HPDE6-E6E7 (cell line): ENCODE measurements around the gene WFIKKN2.
A peak's percentile ranks its signal among the peaks of the same experiment; 100 is the strongest.

Experiments used
- DNase-seq: peaks from one replicate; pipeline ENCODE4 v3.0.0; 2011; ENCODE audit warnings: missing footprints; ENCODE audit errors: extremely low spot score

Gene WFIKKN2

DNA sequence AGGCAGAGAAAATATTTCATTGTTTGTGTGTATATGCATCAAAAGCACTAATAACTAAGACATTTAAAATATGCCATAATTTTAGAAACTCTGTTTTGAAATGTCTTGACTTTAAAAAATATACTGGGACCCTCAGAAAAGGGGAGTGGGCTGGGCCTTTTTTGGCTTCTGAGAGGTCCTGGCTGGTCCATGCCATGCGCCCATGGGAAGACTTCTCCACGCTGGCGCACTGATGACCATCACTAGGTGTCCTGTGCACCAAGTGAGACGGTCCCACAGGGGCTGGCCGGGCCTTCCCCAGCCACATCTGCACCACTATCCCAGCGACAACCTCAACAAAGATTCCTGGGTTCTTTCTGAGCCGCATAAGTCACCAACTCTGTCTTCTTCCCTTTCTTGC is 27.0 kb upstream of the WFIKKN2 start:
- no peak for DNase-seq

DNA sequence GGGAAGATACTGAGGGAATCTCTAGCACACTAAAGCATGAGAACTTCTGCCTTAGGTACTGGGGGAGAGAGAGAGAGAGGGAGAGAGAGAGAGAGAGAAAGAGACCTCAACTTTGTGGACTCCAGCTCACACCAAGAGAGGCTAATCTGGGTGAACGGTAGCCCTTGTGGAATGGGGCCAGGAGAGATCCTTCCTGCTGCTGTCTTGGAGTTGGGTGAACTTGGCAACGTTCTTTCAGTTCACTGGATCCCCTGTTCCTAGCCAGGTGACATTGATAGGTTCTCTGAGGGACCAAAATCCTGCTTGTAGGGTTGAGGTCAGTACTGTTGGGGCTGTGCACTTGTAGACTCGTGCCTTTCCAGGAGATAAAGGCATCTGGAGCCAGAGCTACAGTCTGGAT is 26.5 kb upstream of the WFIKKN2 start:
- DNase-seq = no peak

DNA sequence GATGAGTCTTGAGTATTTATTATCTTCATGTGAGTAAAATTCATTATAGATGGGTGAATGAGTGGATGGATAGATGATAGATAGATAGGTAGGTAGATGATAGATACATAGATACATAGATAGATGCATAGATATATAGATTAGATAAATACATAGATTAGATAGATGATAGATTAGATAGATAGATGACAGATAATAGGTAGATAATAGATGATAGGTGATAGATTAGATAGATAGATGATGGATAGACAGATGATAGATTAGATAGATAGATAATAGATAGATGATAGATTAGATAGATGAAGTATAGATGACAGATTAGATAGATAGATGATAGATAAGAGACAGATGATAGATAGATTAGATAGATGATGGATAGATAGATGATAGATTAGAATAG is 21.8 kb upstream of the WFIKKN2 start:
- no peak for DNase-seq

DNA sequence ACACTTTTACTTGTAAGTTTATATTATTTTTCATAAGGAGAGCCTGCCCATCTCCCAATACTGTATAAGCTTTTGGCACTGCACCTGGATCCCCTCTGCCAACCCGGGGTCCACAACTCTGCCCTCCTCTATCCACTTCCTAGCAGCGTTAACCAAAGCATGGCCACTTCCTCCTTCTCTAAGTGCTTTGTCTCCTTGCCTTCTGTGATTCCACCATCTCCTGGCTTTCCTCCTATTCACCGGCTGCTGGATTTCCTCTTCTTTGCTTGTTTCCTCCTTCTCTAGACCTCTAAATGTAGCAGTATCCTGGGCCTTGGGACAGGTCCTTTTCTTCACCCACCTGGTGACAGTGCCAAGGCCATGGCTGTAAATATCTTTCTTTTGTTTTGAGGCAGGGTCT is 20.0 kb upstream of the WFIKKN2 start:
- no peak for DNase-seq

DNA sequence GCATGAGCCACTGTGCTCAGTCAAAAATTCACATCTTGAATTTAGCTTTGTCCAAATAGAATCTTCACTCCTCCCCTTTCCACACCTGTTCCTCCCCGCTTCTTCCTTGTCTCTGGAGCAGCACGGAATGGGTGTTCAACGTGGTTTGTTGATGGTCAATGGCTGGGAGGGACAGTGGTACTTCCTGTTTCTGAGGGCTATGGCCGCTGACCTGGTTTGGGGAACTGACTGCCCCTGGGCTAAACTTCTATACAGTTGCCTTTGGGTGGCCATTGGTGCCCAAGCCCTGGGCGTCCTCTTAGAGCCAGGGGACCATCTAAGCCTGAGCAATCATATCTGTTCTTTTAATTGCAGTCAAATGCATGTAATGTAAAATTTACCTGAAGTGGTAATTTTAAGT is 19.1 kb upstream of the WFIKKN2 start:
- no peak for DNase-seq

DNA sequence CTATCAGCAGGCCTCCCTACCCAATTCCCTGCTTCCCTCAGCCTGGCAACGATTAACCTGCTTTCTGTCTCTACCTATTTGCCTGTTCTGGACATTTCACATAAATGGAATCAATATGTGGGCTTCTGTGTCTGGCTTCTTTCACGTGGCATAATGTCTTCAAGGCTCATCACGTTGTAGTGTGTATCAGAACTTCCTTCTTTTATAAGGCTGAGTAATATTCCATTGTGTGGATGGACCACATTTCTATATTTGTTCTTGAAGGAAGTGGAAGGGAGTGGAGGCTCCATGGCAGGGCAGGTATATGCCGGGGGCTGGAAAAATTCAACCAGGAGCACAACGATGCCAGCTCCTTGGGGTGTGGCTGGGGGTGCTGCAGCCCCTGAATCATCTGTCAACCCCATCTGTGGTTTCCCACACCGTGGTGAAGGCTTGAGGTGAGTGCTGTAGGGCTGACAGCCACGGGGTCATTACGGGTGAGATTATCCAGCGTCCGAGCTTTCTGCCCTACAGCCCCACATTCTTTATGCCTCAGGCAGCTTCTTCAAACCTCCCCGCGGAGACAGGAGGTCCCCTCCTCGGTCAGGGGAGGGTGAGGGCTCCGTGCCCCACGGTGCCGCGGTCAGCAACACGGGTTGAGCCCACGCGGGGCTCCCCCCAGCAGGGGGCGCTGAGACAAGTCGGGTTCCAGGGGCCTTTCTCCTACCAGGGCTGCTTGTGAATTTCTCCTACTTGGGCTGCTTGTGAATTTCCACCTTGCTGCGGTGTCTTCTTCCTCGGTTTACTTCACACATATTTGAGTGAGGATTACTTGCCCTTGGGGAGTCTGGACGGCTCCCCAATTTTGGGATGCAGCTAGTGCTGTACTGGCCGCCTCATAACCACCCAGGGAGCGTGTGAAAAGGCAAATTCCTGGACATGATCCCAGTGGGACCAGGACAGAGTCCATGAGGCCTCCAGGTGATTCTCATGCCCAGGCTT is 18.3 kb upstream of the WFIKKN2 start:
- no peak for DNase-seq

DNA sequence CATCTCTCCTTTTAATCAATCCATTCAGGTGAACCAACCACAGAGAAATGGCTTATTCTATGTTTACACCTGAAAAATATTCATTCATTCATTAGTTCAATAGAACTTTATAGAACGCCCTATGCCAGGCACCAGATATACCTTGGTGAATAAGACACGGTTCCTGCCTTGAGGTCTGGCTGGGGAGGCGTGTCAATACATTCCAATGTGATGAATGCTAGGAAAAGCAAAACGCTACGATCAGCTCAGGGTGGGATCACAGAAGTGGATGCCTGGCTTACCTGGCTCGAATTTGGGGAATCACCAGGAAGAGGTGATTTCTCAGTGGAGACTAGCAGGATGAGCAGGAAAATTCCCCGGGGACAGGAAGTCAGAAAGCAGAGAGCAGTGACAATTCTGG is 17.5 kb upstream of the WFIKKN2 start:
- DNase-seq = peak; percentile 82

DNA sequence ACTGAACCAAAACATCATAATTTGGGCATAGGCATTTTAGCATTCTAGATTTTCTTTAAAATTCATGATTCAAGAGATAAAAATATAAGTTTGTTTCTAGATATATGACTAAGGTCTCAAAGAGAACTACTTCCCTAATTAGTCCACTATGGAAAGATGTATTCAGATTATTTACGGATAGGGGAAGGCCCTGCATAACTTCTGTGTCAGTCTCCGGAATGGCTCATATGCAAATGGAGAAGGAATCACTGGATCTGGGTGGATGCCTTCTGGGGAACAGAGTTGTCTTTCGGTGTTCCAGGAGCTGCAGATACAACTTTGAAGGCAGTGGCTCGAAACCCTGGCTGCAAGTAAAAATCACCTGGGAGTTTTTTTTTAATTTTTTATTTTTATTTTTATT is 17.1 kb upstream of the WFIKKN2 start:
- DNase-seq = no peak

DNA sequence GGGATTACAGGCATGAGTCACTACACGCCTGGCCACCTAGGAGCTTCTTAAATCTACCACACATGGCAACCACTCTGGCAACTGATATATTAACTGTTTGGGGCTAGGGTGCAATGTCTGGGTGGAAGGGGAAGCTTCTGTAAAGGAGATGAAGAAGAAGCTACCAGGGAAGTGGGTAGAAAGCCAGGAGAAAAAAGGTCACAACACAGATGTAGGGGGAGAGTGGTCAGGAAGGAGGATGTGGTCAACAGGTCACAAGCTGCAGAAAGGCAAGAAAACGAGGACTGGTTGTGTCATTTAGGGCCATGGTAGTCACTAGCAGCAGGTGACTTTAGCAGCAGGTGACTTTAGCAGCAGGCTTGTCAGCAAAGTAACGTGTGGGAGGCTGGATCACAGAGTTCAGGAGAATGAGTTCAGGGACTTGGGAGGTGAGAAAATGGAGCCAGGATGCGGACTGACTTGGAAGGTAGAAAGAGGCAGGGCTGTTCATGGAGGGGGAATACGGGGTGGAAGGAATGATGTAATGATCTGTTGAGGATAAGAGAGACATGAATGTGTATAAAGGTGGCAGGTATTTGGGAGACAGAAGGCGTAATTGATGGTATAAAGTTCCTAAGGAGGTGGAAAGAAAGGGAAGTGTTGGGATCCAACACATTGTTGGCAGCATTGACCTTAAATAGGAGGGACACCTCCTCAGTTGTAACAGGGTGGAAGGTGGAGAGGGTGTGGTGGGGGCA is 16.3 kb upstream of the WFIKKN2 start:
- DNase-seq = no peak

DNA sequence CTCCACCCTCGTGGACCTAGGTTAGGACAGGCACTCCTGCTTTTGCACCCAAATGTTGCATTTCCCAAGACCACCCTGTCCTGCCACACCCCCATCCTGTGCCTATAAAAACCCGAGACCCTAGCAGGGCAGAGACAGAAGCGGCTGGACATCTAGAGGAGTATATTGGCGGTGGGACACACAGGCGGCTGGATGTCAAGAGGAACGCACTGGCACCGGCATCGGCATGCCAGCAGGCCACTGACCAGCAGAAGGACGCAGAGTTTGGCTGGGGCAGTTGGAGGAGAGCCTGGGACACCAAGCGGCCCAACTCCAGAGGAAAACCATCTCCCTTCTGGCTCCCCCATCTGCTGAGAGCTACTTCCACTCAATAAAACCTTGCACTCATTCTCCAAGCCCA is 14.7 kb upstream of the WFIKKN2 start:
- no peak for DNase-seq

DNA sequence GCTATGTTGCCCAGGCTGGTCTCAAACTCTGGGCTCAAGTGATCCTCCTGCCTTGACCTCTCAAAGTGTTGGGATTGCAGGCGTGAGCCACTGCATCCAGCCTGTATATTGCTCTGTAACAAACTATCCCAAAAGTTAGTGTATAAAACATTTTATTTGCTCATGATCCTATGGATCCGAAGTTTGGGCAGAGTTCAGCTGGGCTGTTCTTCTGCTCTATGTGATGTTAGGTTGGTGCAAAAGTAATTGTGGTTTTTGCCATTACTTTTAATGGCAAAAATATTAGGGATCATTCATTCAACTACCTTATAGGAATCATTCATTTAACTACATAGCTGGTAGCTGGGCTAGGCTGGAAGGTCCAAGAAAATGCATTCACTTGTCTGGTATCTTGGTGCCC is 12.8 kb upstream of the WFIKKN2 start:
- DNase-seq = no peak

DNA sequence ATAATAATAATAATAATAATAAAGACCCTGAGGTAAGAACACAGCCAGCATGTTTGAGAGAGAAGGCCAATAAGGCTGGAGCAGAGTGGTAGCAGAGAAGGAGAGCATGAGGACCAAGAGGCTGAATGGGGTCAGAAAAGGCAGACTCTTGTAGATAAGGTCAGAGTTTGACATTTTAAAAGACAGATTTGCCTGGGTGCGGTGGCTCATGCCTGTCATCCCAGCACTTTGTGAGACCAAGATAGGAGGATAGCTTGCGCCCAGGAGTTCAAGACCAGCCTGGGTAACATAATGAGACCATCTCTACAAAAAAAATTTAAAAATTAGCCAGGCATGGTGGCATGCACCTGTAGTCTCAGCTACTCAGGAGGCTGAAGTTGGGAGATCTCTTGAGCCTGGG is 11.0 kb upstream of the WFIKKN2 start:
- no peak for DNase-seq

DNA sequence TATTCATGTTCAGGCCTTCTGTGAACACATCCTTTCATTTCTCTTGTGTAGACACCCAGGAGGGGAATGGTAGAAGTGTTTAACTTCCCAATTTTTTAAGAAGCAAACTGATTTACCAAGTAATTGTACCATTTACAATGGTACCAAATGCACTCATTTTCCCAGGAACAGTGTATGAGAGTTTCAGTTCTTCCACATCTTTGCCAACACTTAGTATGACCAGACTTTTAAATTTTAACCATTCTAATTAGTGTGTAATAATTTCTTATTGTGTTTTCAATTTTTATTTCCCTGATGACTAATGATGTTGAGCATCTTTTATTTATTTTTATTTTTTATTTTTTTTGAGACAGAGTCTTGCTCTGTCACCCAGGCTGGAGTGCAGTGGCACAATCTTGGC is 10.2 kb upstream of the WFIKKN2 start:
- no peak for DNase-seq

DNA sequence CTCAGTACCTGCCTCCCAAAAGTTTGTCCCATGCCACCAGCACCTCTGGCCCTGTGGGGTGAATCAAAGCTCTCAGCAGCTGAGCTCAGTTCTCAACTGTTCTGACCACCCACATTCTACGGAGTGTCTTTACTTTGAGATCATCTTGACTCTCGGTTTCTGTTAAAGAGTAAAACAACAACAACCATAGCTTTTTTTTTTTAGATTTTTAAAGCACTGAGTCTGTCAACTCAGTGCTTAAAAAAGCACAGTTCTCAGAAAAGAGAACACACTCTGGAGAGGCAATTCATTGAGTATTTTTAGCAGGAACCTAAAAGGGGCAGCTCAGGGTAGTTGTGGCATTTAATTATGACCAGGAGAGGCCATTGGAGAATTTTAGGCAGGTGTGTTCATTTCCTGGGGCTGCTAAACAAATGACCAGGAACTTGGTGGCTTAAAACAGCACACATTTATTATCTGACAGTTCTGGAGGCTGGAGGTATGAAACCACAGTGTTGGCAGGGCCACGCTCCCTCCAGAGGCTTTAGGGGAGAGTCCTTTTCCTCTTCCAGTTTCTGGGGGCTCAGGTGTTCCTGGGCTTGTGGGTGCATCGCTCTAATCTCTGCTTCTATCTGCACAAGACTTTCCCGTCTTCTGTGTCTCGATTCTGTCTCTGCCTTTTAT is 6.7 kb upstream of the WFIKKN2 start:
- no peak for DNase-seq

DNA sequence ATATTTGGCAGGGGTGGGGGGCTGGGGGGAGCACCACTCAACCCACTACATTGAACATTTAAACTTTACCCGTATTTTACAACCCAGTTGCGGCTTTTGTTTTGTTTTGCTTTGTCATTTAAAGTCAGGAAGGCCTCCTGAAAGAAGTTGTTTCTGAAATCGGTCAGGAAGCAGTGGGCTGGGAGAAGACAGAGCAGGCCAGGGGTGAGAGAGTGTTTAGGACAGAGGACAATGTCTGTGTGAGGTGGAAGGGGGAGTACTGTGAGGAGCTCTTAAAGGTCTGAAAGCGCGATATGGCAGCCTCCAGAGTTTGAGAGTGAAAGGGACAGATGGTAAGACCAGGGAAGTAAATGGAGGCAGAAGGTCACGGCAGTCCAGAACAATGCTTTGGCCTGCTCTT is 6.1 kb upstream of the WFIKKN2 start:
- DNase-seq = no peak

DNA sequence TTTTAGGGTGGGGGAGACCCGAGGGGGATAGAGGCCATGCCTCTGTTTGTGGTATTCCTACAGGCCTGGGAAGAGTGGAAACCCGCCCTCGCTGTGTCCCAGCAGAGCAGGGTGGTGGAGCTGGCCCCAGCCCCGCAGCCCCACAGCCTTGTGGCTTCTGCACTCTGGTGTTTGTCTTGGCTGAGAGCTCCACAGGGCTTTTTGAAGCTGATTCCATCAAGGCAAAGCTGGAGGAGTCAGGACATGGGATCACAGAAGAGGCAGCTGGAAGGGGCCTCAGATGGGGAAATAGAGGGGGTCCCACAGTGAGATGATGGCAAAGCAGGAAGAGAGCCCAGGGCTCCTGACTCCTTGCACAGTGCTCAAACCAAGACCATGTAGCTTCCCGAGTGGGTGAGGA is 5.0 kb upstream of the WFIKKN2 start:
- DNase-seq = no peak

DNA sequence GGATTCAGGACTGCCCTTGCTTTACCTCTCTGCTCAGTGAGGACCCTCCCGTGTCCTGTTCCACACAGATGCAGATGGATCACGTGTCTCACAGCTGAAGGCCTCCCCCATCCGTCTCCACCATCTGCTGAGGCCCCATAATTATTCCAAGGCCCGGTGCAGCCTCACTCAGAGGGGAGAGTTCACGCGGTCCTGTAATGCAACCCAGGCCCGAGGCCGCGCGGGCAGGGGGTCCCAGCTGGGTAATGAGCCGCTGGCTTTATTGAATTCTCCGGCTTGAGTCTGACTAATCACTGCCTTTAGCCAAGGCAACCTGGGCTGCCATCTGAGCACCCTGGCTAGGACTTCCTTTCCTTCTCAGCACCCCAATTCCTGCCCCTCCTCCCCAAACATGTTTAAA is 4.4 kb upstream of the WFIKKN2 start:
- no peak for DNase-seq

DNA sequence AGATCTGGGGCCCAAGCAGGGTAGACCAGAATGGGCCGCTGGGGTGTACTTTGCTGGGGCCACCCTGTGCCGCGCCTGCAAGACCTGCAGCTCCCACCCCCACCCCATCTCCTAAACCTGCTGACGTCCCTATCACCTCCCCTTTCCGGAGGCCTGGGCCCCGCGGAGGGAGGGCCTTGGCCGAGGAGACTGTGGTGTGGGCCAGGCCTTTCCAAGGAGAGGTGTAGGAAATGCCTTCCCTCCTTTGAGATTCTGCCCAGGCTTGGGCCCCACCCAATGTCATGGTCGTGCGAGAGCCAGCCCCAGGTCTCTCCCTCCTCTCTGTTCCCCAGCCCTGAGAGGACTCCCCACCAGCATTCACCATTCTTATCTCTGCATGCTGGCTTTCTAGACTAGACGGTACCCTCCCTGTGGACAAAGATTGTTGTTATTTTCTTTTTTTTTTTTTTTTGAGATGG is 3.9 kb upstream of the WFIKKN2 start:
- no peak for DNase-seq

DNA sequence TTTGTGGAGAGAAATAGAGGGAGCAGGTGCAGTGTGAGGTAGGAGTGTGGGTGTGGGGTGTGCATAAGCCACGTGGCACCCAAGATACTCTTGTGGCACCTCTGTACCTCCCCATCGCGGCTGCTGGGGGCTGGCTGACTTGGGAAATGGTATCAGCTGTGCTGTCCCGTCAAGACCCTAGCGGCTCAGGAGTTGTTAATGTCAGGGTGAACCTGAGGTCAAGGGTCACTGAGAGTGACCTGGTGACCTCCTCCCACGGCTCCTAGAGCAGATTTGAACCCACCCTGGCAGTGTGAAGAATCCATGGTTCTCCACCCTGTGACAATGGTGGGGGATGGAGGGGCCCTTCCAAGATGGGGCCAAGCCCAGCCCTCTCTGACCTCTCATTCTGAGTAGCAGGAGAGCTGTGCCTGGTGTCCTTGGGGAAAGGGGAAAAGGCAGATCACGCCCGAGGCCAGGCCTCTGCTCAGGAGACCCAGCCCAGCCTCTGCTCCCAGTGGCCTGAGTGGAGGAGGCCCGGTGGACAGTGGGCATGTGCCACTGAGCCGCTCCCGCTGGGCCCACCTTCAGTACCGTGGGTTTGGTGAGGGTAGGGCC is 3.0 kb upstream of the WFIKKN2 start:
- no peak for DNase-seq

DNA sequence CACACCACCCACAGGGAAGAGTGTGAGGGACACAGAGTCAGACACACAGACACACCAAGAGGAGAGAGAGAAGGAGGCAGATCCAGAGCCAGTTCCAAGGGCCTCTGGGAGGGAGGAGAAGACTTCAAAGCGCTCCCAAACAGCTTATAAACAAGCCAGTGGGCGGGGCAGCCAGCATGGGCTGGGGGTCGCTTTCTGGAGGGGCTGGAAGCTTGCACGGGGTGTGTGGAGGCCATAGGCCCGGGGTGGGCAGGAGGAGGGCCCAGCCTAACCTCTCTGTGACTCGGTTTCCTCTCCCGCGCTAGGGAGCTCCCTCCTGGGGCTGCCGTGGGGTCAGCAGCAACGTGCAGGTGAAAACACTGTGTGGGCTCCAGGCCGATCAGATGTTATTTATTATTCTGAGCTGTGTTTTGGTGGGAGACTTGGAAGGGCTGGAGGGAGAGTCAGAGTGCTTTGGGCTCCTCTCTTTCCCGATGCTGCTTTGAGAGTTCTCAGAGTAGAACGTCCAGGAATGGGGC is 2.5 kb upstream of the WFIKKN2 start:
- DNase-seq = no peak

DNA sequence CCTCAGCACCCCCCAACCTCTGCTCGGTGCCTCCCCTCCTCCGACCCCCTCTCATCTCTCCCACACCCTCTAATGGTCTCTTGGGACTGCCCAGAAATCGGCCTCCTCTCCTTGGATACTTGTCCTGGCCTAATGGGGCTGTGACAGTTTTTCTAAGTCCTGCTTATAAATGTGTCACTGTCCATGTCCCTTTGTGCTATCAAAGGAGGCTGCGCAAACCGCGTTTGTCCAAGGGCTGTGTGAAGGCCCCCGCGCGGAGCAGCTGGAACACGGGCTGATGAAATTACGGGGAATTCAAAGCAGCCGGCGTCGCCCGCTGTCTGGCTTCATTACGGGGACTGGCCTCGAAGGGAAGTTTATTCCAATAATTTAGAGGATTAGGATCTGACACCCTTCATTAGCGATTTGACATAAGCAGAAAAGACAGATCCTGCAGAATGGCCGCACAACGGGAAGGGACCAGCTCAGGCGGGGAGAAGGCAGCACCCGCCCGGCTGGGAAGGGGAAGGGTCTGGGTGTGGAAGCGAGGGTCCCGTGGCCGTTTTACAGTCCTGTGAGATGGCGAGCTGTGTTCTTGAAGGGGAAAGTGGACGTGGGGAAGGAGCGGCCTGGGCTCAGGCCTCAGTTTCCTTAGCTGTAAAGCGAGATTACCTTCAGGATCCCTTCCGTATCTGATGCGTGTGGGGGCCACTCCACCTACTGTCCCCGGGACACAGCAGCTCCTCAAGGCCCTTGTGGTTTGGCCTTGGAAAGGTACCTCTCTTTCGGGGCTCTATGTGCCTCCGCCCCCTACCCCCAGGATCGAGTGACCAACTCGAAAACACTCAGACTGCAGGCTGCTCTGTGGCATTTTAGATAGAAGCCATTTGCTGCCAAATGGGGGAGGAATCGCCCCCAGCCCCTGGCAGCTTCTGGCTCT is 1.6 kb upstream of the WFIKKN2 start:
- no peak for DNase-seq
